ENCODE results near the gene UGT1A5.

UGT1A5 gene

GRCh38 chr2:233712611-233713261 is at the start of gene UGT1A5:
UGT1A5 (plus strand) TSS chr2:233712907; CDS start chr2:233712992, 85 bp downstream.
- no peak for DNase-seq (ENCODE audit: low read depth in 2 of 2)

- DNase-seq (ENCODE audit: low read depth in 2 of 2): no peak
These were observed 48.8 kb upstream of the UGT1A5 start for GRCh38 chr2:233663911-233664310.

GRCh38 chr2:233668605-233669260 is 44.0 kb upstream of the UGT1A5 start:
- no peak for DNase-seq (ENCODE audit: low read depth in 2 of 2)

- DNase-seq (ENCODE audit: low read depth in 2 of 2): no peak
These were observed 41.2 kb upstream of the UGT1A5 start, which contains the start of gene UGT1A9 for GRCh38 chr2:233671290-233672161. UGT1A9 (plus strand) TSS chr2:233671898; CDS start chr2:233671935, 37 bp downstream.

GRCh38 chr2:233672886-233673285 is 39.8 kb upstream of the UGT1A5 start:
- DNase-seq (ENCODE audit: low read depth in 2 of 2): no peak

GRCh38 chr2:233673896-233674295 is 38.8 kb upstream of the UGT1A5 start:
- no peak for DNase-seq (ENCODE audit: low read depth in 2 of 2)

GRCh38 chr2:233674314-233674713 is 38.4 kb upstream of the UGT1A5 start:
- no peak for DNase-seq (ENCODE audit: low read depth in 2 of 2)

GRCh38 chr2:233674995-233675394 is 37.7 kb upstream of the UGT1A5 start:
- DNase-seq (ENCODE audit: low read depth in 2 of 2): no peak

GRCh38 chr2:233676046-233676445 is 36.7 kb upstream of the UGT1A5 start:
- no peak for DNase-seq (ENCODE audit: low read depth in 2 of 2)

- DNase-seq (ENCODE audit: low read depth in 2 of 2): no peak
These were observed 33.5 kb upstream of the UGT1A5 start for GRCh38 chr2:233679196-233679595.

GRCh38 chr2:233680361-233681045 is 32.2 kb upstream of the UGT1A5 start:
- DNase-seq (ENCODE audit: low read depth in 2 of 2): no peak

GRCh38 chr2:233681521-233682099 is 31.1 kb upstream of the UGT1A5 start, which contains the start of gene UGT1A7:
UGT1A7 (plus strand) TSS chr2:233681901; CDS start chr2:233681938, 37 bp downstream.
- no peak for DNase-seq (ENCODE audit: low read depth in 2 of 2)

- DNase-seq (ENCODE audit: low read depth in 2 of 2): no peak
These were observed 28.1 kb upstream of the UGT1A5 start for GRCh38 chr2:233684640-233685039.

- DNase-seq (ENCODE audit: low read depth in 2 of 2): no peak
These were observed 25.8 kb upstream of the UGT1A5 start for GRCh38 chr2:233686928-233687327.

- no peak for DNase-seq (ENCODE audit: low read depth in 2 of 2)
These were observed 24.4 kb upstream of the UGT1A5 start for GRCh38 chr2:233688341-233688740.

GRCh38 chr2:233689031-233689430 is 23.7 kb upstream of the UGT1A5 start:
- no peak for DNase-seq (ENCODE audit: low read depth in 2 of 2)

- DNase-seq (ENCODE audit: low read depth in 2 of 2): no peak
These were observed 23.2 kb upstream of the UGT1A5 start for GRCh38 chr2:233689501-233689900.

- no peak for DNase-seq (ENCODE audit: low read depth in 2 of 2)
These were observed 22.3 kb upstream of the UGT1A5 start for GRCh38 chr2:233690444-233690843.

- DNase-seq (ENCODE audit: low read depth in 2 of 2): no peak
These were observed 21.0 kb upstream of the UGT1A5 start for GRCh38 chr2:233691443-233692433.

- DNase-seq (ENCODE audit: low read depth in 2 of 2): no peak
These were observed 20.1 kb upstream of the UGT1A5 start, which contains the start of gene UGT1A6 for GRCh38 chr2:233692648-233693047. UGT1A6 (plus strand) TSS chr2:233692890; CDS start chr2:233693005, 115 bp downstream.
